GM18520 (cell line): ENCODE results near the gene MSI2.
"Not testable (repeated sequence)": the region's sequence is repeated elsewhere in the genome, so short reads cannot be mapped to it uniquely, and the experiment has no call there.

Experiments used
- ATAC-seq: cut with Tn5 transposase; IDR thresholded peaks from one replicate; pipeline ENCODE4 v1.9.1; 2021; ENCODE audit not compliant: unreplicated experiment

The MSI2 gene

DNA sequence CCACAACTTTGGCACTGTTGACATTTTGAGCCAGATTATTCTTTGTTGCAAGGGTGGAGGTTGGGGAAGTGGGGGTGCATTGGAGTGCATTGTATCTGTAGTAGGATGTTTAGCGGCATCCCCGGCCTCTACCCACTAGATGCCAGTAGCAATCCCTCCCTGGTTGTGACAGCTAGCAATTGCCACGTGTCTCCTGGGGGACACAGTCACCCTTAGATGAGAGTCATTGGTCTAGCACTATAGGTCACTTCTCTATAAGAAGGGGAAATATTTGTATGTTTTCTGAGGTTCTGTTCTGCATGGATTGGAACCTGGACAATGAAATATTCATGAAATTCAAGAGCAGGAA is 32.4 kb downstream of the MSI2 start:
- ATAC-seq = no peak

DNA sequence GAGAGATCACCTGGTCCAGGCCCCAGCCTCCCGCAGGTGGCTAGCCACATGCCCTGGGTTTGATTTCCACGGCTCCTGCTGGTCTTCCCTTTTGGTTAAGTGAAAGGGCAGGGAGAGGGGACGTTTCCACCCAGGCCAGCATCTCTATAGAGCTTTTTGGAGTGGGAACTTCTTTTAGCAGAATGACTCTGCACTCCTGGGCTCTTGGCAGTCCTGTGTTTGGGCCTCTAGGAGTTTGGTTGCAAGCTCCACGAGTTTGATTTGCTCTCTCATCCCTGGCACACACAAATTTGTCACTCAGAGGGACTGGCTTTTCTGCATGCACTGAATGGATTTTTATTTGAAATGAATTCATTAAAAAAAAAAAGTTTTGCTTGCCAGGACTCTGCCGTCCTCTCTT is 32.8 kb downstream of the MSI2 start:
- no peak for ATAC-seq

- ATAC-seq = no peak
Observed at GRCh38 chr17:57289613-57290012, 33.3 kb downstream of the MSI2 start.

DNA sequence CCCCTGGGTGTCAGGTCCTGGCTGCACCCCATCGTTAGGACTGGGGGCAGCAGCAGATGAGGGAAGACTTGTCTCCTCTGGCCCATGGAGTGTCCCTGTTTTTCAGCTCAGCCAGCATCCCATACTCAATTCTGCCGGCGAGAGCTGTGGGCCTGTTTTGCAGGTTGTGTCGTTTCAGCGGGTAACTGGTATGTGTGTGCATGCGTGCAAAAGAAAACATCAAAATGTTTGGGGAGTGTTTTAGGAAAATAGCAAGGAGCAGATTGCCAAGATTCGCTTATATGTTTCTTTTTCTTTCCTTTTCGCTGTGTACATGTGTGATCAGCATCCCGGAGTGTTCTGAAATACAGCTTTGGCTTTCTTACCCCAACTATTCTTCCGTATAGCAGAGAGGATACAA is 34.7 kb downstream of the MSI2 start:
- no peak for ATAC-seq

DNA sequence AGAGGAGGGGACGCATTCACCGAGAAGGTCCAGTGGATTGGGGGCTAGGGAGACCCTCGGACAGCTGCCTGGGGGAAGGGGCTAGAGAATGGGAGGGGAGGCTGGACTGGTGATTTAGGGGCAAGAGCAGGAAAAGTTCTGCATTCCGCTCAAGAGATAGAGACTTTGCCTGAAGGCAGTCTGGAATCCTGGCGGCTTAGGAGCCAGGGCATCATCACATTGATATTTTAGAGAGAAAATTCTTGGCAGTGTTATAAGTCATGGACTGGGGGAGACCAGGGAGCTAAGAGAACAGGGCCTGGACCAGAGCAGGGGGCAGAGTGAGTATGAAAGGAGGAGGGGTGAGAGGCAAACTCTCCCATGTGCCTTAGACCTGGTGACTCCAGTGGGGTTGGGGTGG is 35.8 kb downstream of the MSI2 start:
- ATAC-seq = no peak

DNA sequence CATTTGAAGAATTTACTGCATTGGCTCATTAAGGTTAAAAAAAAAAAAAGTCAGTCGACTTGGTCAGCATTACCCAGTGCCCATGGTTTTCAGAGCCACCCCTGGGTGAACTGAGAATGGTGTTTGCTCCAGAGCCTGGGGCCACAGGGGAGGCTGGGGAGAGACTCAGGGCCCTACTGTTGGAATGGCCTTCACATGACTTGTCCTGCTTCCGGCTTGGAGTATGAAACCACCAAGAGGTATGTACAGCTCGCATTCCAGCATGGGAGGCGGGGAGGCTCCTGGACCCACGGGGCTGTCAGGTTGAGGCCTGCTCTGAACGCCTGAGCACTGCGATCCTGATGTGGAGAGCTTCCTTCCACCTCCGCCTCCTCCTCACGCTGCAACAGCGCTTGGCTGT is 36.8 kb downstream of the MSI2 start:
- no peak for ATAC-seq

DNA sequence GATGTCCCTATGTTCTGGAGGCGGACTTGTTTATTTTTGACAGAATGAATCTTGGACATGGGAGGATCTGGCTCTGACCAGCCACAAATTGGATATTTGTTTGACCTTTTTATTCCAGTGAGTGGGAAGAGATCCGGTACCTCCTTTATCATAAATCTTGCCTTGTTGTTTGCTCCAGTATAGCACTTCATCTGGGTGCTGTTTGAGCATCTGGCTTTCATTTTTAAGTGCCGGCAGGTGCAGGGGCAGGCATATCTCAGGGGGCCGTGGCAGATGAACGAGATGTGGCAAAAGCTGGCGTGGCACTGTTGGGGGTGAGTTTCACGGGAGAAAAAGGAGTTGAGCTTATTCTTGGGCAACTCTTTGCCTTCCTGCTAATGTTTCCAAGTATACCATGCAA is 37.8 kb downstream of the MSI2 start:
- ATAC-seq = no peak

GRCh38 chr17:57294629-57295501 is 38.5 kb downstream of the MSI2 start:
- ATAC-seq = no peak

DNA sequence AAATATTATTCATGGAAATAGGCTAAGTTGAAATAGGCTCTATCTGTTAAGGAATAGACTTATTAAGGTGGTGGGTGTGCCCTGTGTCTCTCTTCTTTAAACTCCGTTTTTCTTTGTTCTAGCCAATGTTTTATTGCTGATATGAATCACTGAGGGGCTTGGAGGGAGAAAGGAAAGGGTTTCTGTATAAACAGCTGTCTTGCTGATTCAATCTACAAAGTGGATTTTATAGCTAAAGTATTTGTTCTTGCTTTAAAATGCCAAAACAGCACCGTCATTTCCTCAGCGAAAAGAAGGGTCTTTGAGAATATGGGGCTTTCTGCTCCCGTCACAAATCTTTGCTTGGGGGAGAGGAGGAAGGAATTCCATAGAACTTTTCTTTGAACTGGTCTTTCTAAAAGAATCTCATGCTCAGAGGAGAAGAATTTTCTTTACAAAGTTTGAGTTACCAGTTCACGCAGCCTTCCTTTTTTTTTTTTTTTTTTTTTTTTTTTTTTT is 39.3 kb downstream of the MSI2 start:
- no peak for ATAC-seq

DNA sequence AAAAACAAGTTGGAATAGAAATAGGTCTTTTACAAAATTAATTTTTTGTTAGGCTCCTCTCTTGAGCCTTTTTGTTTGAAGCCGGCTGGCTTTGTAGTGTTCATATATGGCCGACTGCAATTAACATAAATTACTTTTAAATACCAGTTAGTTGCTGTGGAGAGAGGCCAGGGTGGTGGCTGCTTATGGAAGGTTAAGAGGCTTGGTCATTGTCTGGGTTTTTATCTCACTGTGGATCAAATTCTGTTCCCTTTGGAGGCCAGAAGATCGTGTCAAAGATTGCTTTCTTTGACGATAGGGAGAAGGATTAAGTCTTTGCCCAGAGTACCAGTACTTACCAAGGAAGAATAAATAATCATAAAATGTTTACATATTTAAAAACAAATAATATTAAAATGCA is 39.9 kb downstream of the MSI2 start:
- ATAC-seq = no peak

DNA sequence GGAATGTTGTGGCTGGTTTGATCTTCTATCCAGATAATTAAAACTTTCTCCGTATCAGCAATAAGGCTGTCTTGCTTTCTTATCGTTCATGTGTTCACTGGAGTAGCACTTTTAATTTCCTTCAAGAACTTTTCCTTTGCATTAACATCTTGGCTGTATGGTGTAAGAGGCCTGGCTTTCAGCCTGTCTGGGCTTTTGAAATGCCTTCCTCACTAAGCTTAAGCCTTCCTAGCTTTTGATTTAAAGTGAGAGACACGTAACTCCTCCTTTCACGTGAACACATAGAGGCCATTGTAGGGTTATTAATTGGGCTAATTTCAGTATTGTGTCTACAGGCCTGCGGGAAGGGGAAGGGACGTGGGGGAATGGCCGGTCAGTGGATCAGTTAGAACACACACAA is 42.9 kb downstream of the MSI2 start:
- no peak for ATAC-seq

GRCh38 chr17:57300592-57300991 is 44.3 kb downstream of the MSI2 start:
- ATAC-seq = not testable (repeated sequence)

GRCh38 chr17:57302690-57303465 is 46.6 kb downstream of the MSI2 start:
- ATAC-seq = no peak

DNA sequence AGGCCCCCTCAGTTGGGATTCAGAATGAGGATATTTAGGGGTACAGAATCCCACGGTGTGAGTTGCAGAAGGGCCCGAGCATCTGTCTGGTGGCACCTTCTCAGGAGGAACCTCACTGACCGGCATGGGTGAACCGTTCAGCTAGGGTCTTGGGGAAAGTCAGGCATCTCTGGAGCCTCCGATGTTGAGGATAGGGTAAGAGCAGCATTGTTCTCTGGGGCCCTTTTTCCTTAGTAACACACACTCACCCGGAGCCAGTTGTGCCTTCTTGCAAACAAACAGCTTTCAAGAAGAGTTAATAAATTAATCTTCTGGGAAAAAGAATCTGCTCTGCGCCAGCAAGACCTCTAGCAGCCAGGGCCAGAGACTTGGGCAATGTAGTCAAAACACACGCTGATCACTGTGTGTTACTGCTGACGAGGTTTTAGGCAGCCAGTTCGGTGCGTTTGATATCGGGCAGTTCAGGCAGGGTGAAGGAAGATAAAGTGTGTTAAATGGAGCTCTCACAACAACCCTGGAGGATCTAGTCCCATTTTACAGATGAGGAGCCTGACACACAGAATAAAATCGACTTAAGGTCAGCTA is 48.9 kb downstream of the MSI2 start:
- ATAC-seq = no peak

DNA sequence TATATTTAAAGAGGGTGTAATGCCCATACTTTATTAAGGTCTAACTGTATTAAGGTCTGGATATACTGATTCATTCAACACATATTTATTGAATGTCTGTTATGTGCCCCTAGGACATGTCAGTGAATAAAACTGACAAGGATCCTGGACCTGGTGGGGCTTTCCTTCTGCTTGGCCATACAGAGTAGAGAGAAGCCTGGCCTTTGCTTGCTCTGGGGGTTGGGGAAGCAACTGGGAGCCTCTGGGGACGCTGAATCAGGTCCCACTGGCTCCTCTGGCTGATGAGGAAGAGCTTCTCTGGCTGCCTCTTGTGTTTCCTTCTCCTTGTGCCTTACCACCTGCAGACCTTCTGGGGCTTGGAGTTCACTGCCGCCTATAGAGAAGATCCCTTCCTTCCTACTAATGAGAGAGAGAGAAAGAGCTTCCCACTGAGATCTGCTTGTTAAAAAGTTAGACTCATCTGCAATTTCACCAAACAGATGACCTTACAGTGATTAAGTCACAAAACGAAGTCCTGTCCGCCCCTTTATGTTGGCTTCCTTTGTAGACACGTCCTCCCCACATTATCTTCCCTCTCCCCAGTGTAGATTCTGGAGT is 49.7 kb downstream of the MSI2 start:
- no peak for ATAC-seq

DNA sequence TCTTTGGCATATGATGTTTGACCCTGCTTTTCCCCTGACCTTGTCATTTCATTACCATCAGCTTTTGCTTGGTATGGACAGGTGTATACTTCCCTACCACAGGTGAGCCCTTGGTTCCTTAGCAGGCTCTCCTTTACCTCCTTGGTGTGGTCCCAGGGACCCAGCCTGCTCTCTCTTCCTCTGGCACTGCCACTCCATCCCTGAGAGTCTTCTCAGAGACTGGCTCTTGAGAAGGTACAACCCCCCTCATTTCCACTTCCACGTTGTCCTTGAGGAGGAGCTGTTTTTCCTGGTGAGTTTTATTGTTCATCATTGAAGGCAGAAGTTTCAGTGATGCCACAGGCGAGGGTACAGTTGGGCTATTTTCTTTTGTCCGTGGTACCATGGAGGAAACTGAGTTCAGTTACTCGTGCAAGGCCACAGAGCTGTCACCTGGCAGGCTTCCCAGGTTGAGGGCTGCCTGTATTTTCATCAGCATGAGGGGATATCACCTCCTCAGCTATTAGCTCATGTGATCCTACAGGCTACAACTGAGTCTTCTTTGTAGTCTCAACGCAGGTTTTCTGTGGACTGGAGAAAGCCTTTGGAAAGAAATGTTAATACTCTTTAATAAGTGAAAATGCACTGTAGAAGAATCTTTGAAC is 52.3 kb downstream of the MSI2 start:
- no peak for ATAC-seq

- no peak for ATAC-seq
Observed at GRCh38 chr17:57309479-57309878, 53.2 kb downstream of the MSI2 start.

- no peak for ATAC-seq
Observed at GRCh38 chr17:57311281-57312216, 55.2 kb downstream of the MSI2 start.

DNA sequence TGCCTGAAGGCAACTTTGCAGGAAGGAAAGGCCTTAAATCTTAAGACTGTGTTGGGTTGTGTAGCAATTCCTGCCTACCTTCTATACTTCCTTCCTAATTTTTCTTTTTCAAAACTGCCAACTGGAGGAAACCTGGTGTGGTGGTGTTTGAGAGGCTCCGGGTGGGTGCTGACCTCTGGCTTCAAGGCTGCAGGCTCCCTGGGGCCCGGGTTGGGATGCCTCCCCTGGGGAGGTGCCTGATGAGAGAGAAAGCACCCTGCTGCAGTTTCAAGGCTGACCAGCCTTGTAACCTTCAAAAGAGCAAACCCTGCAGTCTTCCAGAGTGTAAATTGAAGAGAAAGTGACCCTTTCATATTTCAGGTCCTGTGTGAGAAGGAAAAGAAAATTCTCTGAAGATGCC is 55.9 kb downstream of the MSI2 start:
- ATAC-seq = no peak
